ENCODE results near the gene ME1. TPM values are rescaled to one million over a fixed set of nuclear protein-coding genes. Genes with fewer than 3 reads are reported as not detected.

The ME1 gene
- total RNA-seq, 1 experiment from 2014 or later: 40.5 TPM

DNA sequence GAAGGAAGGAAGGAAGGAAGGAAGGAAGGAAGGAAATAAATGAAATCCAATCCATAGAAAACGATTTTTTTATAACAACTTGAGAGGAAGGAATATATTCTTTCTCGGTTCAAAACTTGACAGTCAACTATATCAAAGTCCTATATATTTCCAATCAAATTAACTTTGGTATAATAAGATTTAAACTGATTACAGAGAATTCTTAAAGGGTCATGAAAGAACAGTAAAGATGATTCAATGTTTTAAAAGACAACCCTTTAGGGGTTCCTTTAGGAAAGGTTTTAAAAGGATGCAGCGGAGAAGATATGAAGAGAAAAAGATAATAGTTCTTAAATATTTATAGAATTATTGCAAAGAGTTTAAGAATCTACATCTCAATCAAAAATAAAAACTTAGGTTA, 61.2 kb downstream of the ME1 start:
- intact Hi-C loops (cut with micrococcal nuclease): no loop called here
- H2AFZ ChIP-seq (ENCODE audit: low read depth, low read length, poor library complexity, severe bottlenecking): no peak overlapping the region
- no peaks in the 10 kb centered on the region; the same call in 1 of the 2 replicates for H4K20me1 ChIP-seq (ENCODE audit: insufficient read depth)
- DNase-seq (ENCODE audit: low read depth, low spot score): no peak
- ChIA-PET POLR2A (no interaction called here), RAD21 (ENCODE audit: low non-redundant PET in 1 of 2, low total read pairs in 2 of 2, uncharacterized antibody in 2 of 2, unreplicated experiment in 2 of 2) (no interaction called here), CTCF (no interaction called here)
- no peak overlapping the region for H3K27ac ChIP-seq (ENCODE audit: low read depth, low read length)
- no peaks in the 10 kb centered on the region for H3K27me3 ChIP-seq (ENCODE audit: insufficient read depth, low read length)
- no peak for TF ChIP-seq FOSL1 (IDR thresholded peaks at IDR 0.05; ENCODE audit: low read depth)
- TF ChIP-seq, protein P1, sequence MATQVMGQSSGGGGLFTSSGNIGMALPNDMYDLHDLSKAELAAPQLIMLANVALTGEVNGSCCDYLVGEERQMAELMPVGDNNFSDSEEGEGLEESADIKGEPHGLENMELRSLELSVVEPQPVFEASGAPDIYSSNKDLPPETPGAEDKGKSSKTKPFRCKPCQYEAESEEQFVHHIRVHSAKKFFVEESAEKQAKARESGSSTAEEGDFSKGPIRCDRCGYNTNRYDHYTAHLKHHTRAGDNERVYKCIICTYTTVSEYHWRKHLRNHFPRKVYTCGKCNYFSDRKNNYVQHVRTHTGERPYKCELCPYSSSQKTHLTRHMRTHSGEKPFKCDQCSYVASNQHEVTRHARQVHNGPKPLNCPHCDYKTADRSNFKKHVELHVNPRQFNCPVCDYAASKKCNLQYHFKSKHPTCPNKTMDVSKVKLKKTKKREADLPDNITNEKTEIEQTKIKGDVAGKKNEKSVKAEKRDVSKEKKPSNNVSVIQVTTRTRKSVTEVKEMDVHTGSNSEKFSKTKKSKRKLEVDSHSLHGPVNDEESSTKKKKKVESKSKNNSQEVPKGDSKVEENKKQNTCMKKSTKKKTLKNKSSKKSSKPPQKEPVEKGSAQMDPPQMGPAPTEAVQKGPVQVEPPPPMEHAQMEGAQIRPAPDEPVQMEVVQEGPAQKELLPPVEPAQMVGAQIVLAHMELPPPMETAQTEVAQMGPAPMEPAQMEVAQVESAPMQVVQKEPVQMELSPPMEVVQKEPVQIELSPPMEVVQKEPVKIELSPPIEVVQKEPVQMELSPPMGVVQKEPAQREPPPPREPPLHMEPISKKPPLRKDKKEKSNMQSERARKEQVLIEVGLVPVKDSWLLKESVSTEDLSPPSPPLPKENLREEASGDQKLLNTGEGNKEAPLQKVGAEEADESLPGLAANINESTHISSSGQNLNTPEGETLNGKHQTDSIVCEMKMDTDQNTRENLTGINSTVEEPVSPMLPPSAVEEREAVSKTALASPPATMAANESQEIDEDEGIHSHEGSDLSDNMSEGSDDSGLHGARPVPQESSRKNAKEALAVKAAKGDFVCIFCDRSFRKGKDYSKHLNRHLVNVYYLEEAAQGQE (IDR thresholded peaks at IDR 0.05; ENCODE audit: low read depth): no peak
- no peak for TF ChIP-seq POLR2AphosphoS5 (IDR thresholded peaks at IDR 0.05; ENCODE audit: low read depth, low read length)
- ATAC-seq: no peak
- H3K36me3 ChIP-seq (ENCODE audit: control insufficient read depth in 1 of 2, insufficient read depth in 2 of 2, low read length in 2 of 2): no peaks in the 10 kb centered on the region
- no peak overlapping the region for H3K4me3 ChIP-seq (replicated peaks in 1 of 2; ENCODE audit: low read depth in 1 of 2, low read length in 2 of 2)
- no peaks in the 10 kb centered on the region for H3K9me3 ChIP-seq (ENCODE audit: control insufficient read depth in 1 of 2, insufficient read depth in 1 of 2, low read depth in 1 of 2, low read length in 2 of 2)
- 0 out of 2 replicates have a peak, but pooled peaks cover 3% of the 10 kb centered on the region for H3K9me2 ChIP-seq (ENCODE audit: insufficient read depth)
- no peaks in the 10 kb centered on the region for H3K4me1 ChIP-seq (ENCODE audit: control insufficient read depth in 1 of 2, insufficient read depth in 2 of 2, low read length in 2 of 2)
- BruUV-seq (replicated peaks): no TSS peak
- no peak overlapping the region for H3K9ac ChIP-seq (ENCODE audit: low read length)
- H3K79me2 ChIP-seq (ENCODE audit: insufficient read depth, low read length): peaks cover 3% of the 10 kb centered on the region; the same call in 1 of the 2 replicates
- no peak overlapping the region for H3K4me2 ChIP-seq (ENCODE audit: low read length)

DNA sequence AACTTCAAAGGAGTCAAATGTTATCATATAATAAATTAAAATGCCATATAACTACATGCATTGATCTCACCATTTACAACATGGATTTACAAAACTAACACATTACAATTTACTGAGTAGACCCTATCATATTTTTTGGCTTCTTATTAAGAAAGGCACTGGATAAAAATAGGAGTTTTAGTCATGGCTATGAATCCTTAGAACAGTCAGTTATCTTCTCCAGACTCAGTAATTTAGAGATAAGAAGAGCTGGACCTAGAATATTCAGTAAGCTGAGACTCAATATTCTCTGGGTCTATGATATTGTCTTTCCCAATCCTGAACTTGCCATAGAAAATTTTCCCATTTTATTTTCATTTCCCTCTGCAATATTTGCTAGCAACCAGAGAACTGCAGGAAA, 62.3 kb downstream of the ME1 start:
- no peaks in the 10 kb centered on the region for H3K4me1 ChIP-seq (ENCODE audit: control insufficient read depth in 1 of 2, insufficient read depth in 2 of 2, low read length in 2 of 2)
- RAD21 ChIA-PET (ENCODE audit: low non-redundant PET in 1 of 2, low total read pairs in 2 of 2, uncharacterized antibody in 2 of 2, unreplicated experiment in 2 of 2): no interaction called here
- H3K36me3 ChIP-seq (ENCODE audit: control insufficient read depth in 1 of 2, insufficient read depth in 2 of 2, low read length in 2 of 2): no peaks in the 10 kb centered on the region
- no peak overlapping the region for H3K4me2 ChIP-seq (ENCODE audit: low read length)
- POLR2A ChIA-PET: no interaction called here
- no peak overlapping the region for H3K4me3 ChIP-seq (replicated peaks in 1 of 2; ENCODE audit: low read depth in 1 of 2, low read length in 2 of 2)
- no peaks in the 10 kb centered on the region; the same call in 1 of the 2 replicates for H4K20me1 ChIP-seq (ENCODE audit: insufficient read depth)
- no peaks in the 10 kb centered on the region for H3K27me3 ChIP-seq (ENCODE audit: insufficient read depth, low read length)
- TF ChIP-seq ELF1 (IDR thresholded peaks at IDR 0.05; ENCODE audit: borderline replicate concordance, low read depth): no peak
- TF ChIP-seq, protein P2, sequence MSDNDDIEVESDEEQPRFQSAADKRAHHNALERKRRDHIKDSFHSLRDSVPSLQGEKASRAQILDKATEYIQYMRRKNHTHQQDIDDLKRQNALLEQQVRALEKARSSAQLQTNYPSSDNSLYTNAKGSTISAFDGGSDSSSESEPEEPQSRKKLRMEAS (IDR thresholded peaks at IDR 0.05): no peak
- TF ChIP-seq FOSL1 (IDR thresholded peaks at IDR 0.05; ENCODE audit: low read depth): no peak
- TF ChIP-seq POLR2AphosphoS5 (IDR thresholded peaks at IDR 0.05; ENCODE audit: low read depth, low read length): no peak
- no peak for TF ChIP-seq YY1 (IDR thresholded peaks at IDR 0.05; ENCODE audit: extremely low read depth, insufficient replicate concordance, low read depth, low read length)
- TF ChIP-seq ZNF274 (IDR thresholded peaks at IDR 0.05; ENCODE audit: low read depth, low read length): no peak
- TF ChIP-seq SIN3A (IDR thresholded peaks at IDR 0.05; ENCODE audit: low read depth): no peak
- no peak for TF ChIP-seq JUND (IDR thresholded peaks at IDR 0.05)
- TF ChIP-seq SP1 (IDR thresholded peaks at IDR 0.05; ENCODE audit: low read depth): no peak
- TF ChIP-seq, protein P3, sequence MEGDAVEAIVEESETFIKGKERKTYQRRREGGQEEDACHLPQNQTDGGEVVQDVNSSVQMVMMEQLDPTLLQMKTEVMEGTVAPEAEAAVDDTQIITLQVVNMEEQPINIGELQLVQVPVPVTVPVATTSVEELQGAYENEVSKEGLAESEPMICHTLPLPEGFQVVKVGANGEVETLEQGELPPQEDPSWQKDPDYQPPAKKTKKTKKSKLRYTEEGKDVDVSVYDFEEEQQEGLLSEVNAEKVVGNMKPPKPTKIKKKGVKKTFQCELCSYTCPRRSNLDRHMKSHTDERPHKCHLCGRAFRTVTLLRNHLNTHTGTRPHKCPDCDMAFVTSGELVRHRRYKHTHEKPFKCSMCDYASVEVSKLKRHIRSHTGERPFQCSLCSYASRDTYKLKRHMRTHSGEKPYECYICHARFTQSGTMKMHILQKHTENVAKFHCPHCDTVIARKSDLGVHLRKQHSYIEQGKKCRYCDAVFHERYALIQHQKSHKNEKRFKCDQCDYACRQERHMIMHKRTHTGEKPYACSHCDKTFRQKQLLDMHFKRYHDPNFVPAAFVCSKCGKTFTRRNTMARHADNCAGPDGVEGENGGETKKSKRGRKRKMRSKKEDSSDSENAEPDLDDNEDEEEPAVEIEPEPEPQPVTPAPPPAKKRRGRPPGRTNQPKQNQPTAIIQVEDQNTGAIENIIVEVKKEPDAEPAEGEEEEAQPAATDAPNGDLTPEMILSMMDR (IDR thresholded peaks at IDR 0.05 in 2 of 3, conservative IDR thresholded peaks at IDR 0.05 in 1 of 3; ENCODE audit: borderline replicate concordance in 1 of 3, insufficient read depth in 1 of 3, low read depth in 2 of 3, low read length in 2 of 3): no peak
- 0 out of 2 replicates have a peak, but pooled peaks cover 3% of the 10 kb centered on the region for H3K9me2 ChIP-seq (ENCODE audit: insufficient read depth)
- no peak overlapping the region for H2AFZ ChIP-seq (ENCODE audit: low read depth, low read length, poor library complexity, severe bottlenecking)
- H3K27ac ChIP-seq (ENCODE audit: low read depth, low read length): no peak overlapping the region
- CTCF ChIA-PET: no interaction called here
- H3K9ac ChIP-seq (ENCODE audit: low read length): no peak overlapping the region
- ATAC-seq: no peak
- no TSS peak for BruUV-seq (replicated peaks)
- H3K9me3 ChIP-seq (ENCODE audit: control insufficient read depth in 1 of 2, insufficient read depth in 1 of 2, low read depth in 1 of 2, low read length in 2 of 2): no peaks in the 10 kb centered on the region
- no peak for DNase-seq (ENCODE audit: low read depth, low spot score)
- peaks cover 3% of the 10 kb centered on the region; the same call in 1 of the 2 replicates for H3K79me2 ChIP-seq (ENCODE audit: insufficient read depth, low read length)
- intact Hi-C loops (cut with micrococcal nuclease): no loop called here
